ENCODE measurements around the gene EPB41L4B. TPM values are rescaled to one million over a fixed set of nuclear protein-coding genes. Genes with fewer than 3 reads are reported as not detected.

EPB41L4B gene
- total and polyA plus RNA-seq, 2 experiments from 2014 or later = 11.0 to 32.2 TPM

- Mint-ChIP-seq H3K27ac (no peak overlapping the region), H3K4me1 (peaks cover 66% of the 10 kb centered on the region), H3K4me3 (no peak overlapping the region), H3K36me3 (ENCODE audit: low read depth) (peaks cover 3% of the 10 kb centered on the region), H3K9me3 (no peaks in the 10 kb centered on the region), H3K27me3 (ENCODE audit: insufficient read depth, low read depth, poor library complexity) (peaks cover 12% of the 10 kb centered on the region)
- no peaks in the 10 kb centered on the region for H3K27me3 ChIP-seq (ENCODE audit: insufficient read depth)
- peaks cover 100% of the 10 kb centered on the region for H3K79me2 ChIP-seq (replicated peaks; ENCODE audit: insufficient read depth)
- no peak overlapping the region for H2AFZ ChIP-seq
- peaks cover 45% of the 10 kb centered on the region for H3K4me1 ChIP-seq (ENCODE audit: insufficient read depth)
- H3K4me3 ChIP-seq = no peak overlapping the region
- TF ChIP-seq JUNB (IDR thresholded peaks at IDR 0.05; ENCODE audit: unreplicated experiment) (no peak), ZNF331 (CRISPR knock-in tag; IDR thresholded peaks at IDR 0.05; ENCODE audit: low read depth) (no peak), REST (IDR thresholded peaks at IDR 0.05; ENCODE audit: unreplicated experiment) (no peak), CREB1 (CRISPR knock-in tag; IDR thresholded peaks at IDR 0.05; ENCODE audit: low read depth) (no peak), EZH2phosphoT487 (IDR thresholded peaks at IDR 0.05; ENCODE audit: unreplicated experiment) (no peak), ZNF462 (CRISPR knock-in tag; IDR thresholded peaks at IDR 0.05) (no peak), CTCF (conservative IDR thresholded peaks at IDR 0.05; ENCODE audit: low read depth in 2 of 2) (no peak), STAT1 (IDR thresholded peaks at IDR 0.05; ENCODE audit: unreplicated experiment) (no peak), NANOG (IDR thresholded peaks at IDR 0.05; ENCODE audit: borderline replicate concordance) (no peak)
- H3K36me3 ChIP-seq (ENCODE audit: insufficient read depth) = no peaks in the 10 kb centered on the region
- ATAC-seq (no peak), DNase-seq (ENCODE audit: low spot score) (no peak)
- no peak overlapping the region for H3K4me2 ChIP-seq
- peaks cover 54% of the 10 kb centered on the region for H4K20me1 ChIP-seq (replicated peaks; ENCODE audit: insufficient read depth)
- no peaks in the 10 kb centered on the region for H3F3A ChIP-seq (replicated peaks; ENCODE audit: low read depth)
- no peaks in the 10 kb centered on the region for H3K9me2 ChIP-seq (ENCODE audit: insufficient read depth)
- H3K27ac ChIP-seq (ENCODE audit: low read depth) = no peak overlapping the region
Measured at GRCh38 chr9:109311286-109311685, 9.6 kb downstream of the EPB41L4B start.
